Testis (tissue), 2 donors: ENCODE results near the gene SPINK4.

Experiments
- POLR2A ChIP-seq: fragments of 450-650 bp; IDR thresholded peaks from one replicate; pipeline ENCODE4 v1.6.1; 2017; ENCODE audit warnings: antibody characterized with exemption, mild to moderate bottlenecking, moderate library complexity
- TF ChIP-seq, protein P1 (sequence below), 3 experiments: fragments of 450-650 bp in 2 of 3; fragments of 200-600 bp in 1 of 3; sonication (generic) in 1 of 3; IDR thresholded peaks; one replicate each; pipeline ENCODE4 v1.5.1; 2016 to 2019; ENCODE audit warnings: antibody characterized with exemption in 3 of 3, mild to moderate bottlenecking in 2 of 3, moderate library complexity in 1 of 3

DNA sequence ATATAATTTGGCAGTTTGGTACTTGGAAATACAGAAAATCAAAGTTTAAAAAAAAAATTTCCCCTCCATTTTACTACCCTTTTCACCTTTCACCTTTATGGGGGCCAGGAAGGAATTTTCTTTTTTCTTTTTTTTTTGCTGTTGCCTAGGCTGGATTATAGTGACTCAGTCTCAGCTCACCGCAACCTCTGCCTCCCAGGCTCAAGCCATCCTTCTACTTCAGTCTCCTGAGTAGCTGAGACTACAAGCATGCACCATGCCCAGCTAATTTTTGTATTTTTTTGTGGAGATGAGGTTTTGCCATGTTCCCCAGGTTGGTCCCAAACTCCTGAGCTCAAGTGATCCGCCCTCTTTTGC lies 34.0 kb downstream of the SPINK4 start:
- TF ChIP-seq, protein P1, sequence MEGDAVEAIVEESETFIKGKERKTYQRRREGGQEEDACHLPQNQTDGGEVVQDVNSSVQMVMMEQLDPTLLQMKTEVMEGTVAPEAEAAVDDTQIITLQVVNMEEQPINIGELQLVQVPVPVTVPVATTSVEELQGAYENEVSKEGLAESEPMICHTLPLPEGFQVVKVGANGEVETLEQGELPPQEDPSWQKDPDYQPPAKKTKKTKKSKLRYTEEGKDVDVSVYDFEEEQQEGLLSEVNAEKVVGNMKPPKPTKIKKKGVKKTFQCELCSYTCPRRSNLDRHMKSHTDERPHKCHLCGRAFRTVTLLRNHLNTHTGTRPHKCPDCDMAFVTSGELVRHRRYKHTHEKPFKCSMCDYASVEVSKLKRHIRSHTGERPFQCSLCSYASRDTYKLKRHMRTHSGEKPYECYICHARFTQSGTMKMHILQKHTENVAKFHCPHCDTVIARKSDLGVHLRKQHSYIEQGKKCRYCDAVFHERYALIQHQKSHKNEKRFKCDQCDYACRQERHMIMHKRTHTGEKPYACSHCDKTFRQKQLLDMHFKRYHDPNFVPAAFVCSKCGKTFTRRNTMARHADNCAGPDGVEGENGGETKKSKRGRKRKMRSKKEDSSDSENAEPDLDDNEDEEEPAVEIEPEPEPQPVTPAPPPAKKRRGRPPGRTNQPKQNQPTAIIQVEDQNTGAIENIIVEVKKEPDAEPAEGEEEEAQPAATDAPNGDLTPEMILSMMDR (IDR thresholded peaks at IDR 0.05): no peak
- no peak for TF ChIP-seq POLR2A
